DOHH2 (cell line): ENCODE measurements around the gene GLT1D1.
A peak's percentile ranks its signal among the peaks of the same experiment; 100 is the strongest.

Experiments
- CTCF ChIP-seq: fragments of 200-600 bp; sonication (generic); IDR thresholded peaks from one replicate; pipeline ENCODE4 v1.5.1; 2014; ENCODE audit warnings: antibody characterized with exemption, mild to moderate bottlenecking, low read depth, low read length; ENCODE audit not compliant: poor library complexity, severe bottlenecking
- EZH2phosphoT487 ChIP-seq: fragments of 200-600 bp; sonication (generic); IDR thresholded peaks from 2 replicates; pipeline ENCODE4 v1.6.1; 2017; ENCODE audit warnings: borderline replicate concordance, mild to moderate bottlenecking, antibody characterized with exemption, low read length, moderate library complexity, mixed read lengths

DNA sequence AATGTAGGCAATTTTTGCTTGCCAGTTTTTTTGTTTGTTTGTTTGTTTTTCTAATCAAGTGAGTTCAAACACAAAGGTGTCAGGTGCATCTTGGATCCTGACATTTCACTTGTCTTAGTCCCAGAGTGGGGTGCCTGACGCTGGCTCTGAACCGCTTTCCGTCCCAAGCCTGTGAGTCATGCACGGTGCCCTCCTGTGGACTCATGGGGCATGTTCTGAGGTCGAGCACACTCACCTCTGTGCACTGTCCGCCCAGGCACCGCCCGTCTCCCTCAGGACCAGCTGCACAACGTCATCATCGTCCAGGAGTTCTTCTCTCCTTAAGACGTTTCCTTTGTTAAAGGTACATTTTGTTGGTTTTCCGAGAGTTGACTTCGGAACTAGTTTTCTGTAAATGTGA lies 98.2 kb downstream of the GLT1D1 start:
- TF ChIP-seq CTCF, result peak; percentile 32
- TF ChIP-seq EZH2phosphoT487, result no peak
